CD4-positive, alpha-beta T cell treated with Interferon alpha-2 for 1 hour (primary cell): ENCODE measurements around the gene SLC9A7.

ENCODE experiments used
- DNase-seq, 2 donors: peaks; one replicate each; pipeline ENCODE4 v3.0.0-alpha.2; 2020 to 2022

Gene SLC9A7

GRCh38 chrX:46597771-46598170 is 161.1 kb downstream of the SLC9A7 start:
- no peak for DNase-seq

GRCh38 chrX:46597208-46597607 is 161.7 kb downstream of the SLC9A7 start:
- DNase-seq: no peak

GRCh38 chrX:46595084-46595483 is 163.8 kb downstream of the SLC9A7 start:
- no peak for DNase-seq

GRCh38 chrX:46589977-46590723 is 168.8 kb downstream of the SLC9A7 start:
- peak in 1 of 2 donors; percentile 18 for DNase-seq

- peak in 1 of 2 donors; percentile 47 for DNase-seq
These were observed 170.7 kb downstream of the SLC9A7 start for GRCh38 chrX:46588263-46588662.

- DNase-seq: no peak
These were observed 171.2 kb downstream of the SLC9A7 start for GRCh38 chrX:46587753-46588171.

- no peak for DNase-seq
These were observed 171.8 kb downstream of the SLC9A7 start for GRCh38 chrX:46587158-46587557.

- DNase-seq: no peak
These were observed 174.2 kb downstream of the SLC9A7 start for GRCh38 chrX:46584736-46585135.

- no peak for DNase-seq
These were observed 176.0 kb downstream of the SLC9A7 start for GRCh38 chrX:46582966-46583365.

GRCh38 chrX:46582325-46582724 is 176.6 kb downstream of the SLC9A7 start:
- no peak for DNase-seq

- no peak for DNase-seq
These were observed 178.3 kb downstream of the SLC9A7 start for GRCh38 chrX:46580613-46581012.

- DNase-seq: no peak
These were observed 179.7 kb downstream of the SLC9A7 start for GRCh38 chrX:46579250-46579649.

GRCh38 chrX:46577221-46578005 is 181.5 kb downstream of the SLC9A7 start:
- no peak for DNase-seq

- no peak for DNase-seq
These were observed 182.5 kb downstream of the SLC9A7 start for GRCh38 chrX:46576458-46576857.

GRCh38 chrX:46575991-46576392 is 182.9 kb downstream of the SLC9A7 start:
- no peak for DNase-seq

- DNase-seq: no peak
These were observed 183.3 kb downstream of the SLC9A7 start for GRCh38 chrX:46575586-46575985.

- peak in 1 of 2 donors; percentile 47 for DNase-seq
These were observed 184.0 kb downstream of the SLC9A7 start for GRCh38 chrX:46574774-46575381.

- peak; percentile 73 to 80 for DNase-seq
These were observed 184.8 kb downstream of the SLC9A7 start for GRCh38 chrX:46573892-46574773.

GRCh38 chrX:46573331-46573891 is 185.5 kb downstream of the SLC9A7 start, which contains the start of gene CHST7:
Gene CHST7 (plus strand): TSS chrX:46573765. CDS start chrX:46573932, 167 bp downstream.
- DNase-seq: peak; percentile 47 to 75

GRCh38 chrX:46572340-46572936 is 186.5 kb downstream of the SLC9A7 start:
- DNase-seq: peak in 1 of 2 donors; percentile 48
